ENCODE data around the gene POLK.
"Not testable (repeated sequence)": the region's sequence is repeated elsewhere in the genome, so short reads cannot be mapped to it uniquely, and the experiment has no call there.

DNA sequence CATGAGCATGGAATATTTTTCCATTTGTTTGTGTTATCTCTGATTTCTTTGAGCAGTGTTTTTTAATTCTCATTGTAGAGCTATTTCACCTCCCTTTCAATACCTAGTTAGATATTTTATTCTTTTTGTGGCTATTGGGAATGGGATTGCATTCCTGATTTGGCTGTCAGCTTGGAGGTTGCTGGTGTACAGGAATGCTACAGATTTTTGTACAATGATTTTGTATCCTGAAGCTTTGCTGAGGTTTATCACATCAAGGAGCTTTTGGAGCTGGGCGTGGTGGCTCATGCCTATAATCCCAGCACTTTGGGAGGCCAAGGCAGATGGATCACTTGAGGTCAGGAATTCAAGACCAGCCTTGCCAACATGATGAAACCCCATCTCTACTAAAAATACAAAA is 22.0 kb downstream of the POLK start:
- TF ChIP-seq, protein P1, sequence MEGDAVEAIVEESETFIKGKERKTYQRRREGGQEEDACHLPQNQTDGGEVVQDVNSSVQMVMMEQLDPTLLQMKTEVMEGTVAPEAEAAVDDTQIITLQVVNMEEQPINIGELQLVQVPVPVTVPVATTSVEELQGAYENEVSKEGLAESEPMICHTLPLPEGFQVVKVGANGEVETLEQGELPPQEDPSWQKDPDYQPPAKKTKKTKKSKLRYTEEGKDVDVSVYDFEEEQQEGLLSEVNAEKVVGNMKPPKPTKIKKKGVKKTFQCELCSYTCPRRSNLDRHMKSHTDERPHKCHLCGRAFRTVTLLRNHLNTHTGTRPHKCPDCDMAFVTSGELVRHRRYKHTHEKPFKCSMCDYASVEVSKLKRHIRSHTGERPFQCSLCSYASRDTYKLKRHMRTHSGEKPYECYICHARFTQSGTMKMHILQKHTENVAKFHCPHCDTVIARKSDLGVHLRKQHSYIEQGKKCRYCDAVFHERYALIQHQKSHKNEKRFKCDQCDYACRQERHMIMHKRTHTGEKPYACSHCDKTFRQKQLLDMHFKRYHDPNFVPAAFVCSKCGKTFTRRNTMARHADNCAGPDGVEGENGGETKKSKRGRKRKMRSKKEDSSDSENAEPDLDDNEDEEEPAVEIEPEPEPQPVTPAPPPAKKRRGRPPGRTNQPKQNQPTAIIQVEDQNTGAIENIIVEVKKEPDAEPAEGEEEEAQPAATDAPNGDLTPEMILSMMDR (IDR thresholded peaks at IDR 0.05 in 4 of 5, conservative IDR thresholded peaks at IDR 0.05 in 1 of 5), result not testable (repeated sequence)
- not testable (repeated sequence) for TF ChIP-seq POLR2A (IDR thresholded peaks at IDR 0.05)

Data from gastrocnemius medialis (tissue), 4 donors.